ENCODE data around the gene TRPM3. TPM values are rescaled to one million over a fixed set of nuclear protein-coding genes. Genes with fewer than 3 reads are reported as not detected.
"Not testable (repeated sequence)": the region's sequence is repeated elsewhere in the genome, so short reads cannot be mapped to it uniquely, and the experiment has no call there.

TRPM3 gene
- total RNA-seq, 1 experiment from 2014 or later: not detected

GRCh38 chr9:70975821-70976220, 145.6 kb downstream of the TRPM3 start:
- Mint-ChIP-seq H3K36me3 (ENCODE audit: insufficient read depth, unreplicated experiment) (no peaks in the 10 kb centered on the region), H3K9me3 (ENCODE audit: low read depth, unreplicated experiment) (peaks cover 3% of the 10 kb centered on the region), H3K27ac (ENCODE audit: unreplicated experiment) (no peak overlapping the region), H3K4me1 (ENCODE audit: low read depth, unreplicated experiment) (peaks cover 11% of the 10 kb centered on the region), H3K27me3 (ENCODE audit: unreplicated experiment) (no peaks in the 10 kb centered on the region), H3K4me3 (ENCODE audit: low read depth, unreplicated experiment) (no peak overlapping the region)
- DNase-seq: no peak
- BruUV-seq (replicated peaks): no TSS peak
- CTCF ChIA-PET: no interaction called here
- intact Hi-C loops (cut with micrococcal nuclease; ENCODE audit: unreplicated experiment): no loop called here
- TF ChIP-seq CTCF (IDR thresholded peaks at IDR 0.05; ENCODE audit: unreplicated experiment): no peak

GRCh38 chr9:70971723-70972122, 149.7 kb downstream of the TRPM3 start:
- BruUV-seq (replicated peaks): no TSS peak
- Mint-ChIP-seq H3K9me3 (ENCODE audit: low read depth, unreplicated experiment) (no peaks in the 10 kb centered on the region), H3K4me1 (ENCODE audit: low read depth, unreplicated experiment) (no peaks in the 10 kb centered on the region), H3K36me3 (ENCODE audit: insufficient read depth, unreplicated experiment) (no peaks in the 10 kb centered on the region), H3K27me3 (ENCODE audit: unreplicated experiment) (no peaks in the 10 kb centered on the region), H3K27ac (ENCODE audit: unreplicated experiment) (no peak overlapping the region), H3K4me3 (ENCODE audit: low read depth, unreplicated experiment) (no peak overlapping the region)
- DNase-seq: no peak
- CTCF ChIA-PET: no interaction called here
- intact Hi-C loops (cut with micrococcal nuclease; ENCODE audit: unreplicated experiment): no loop called here
- TF ChIP-seq CTCF (IDR thresholded peaks at IDR 0.05; ENCODE audit: unreplicated experiment): no peak

GRCh38 chr9:70966380-70966779, 155.0 kb downstream of the TRPM3 start:
- DNase-seq; BruUV-seq (replicated peaks); H3K27ac Mint-ChIP-seq (ENCODE audit: unreplicated experiment); H3K36me3 Mint-ChIP-seq (ENCODE audit: insufficient read depth, unreplicated experiment); H3K27me3 Mint-ChIP-seq (ENCODE audit: unreplicated experiment); intact Hi-C loops (cut with micrococcal nuclease; ENCODE audit: unreplicated experiment); CTCF ChIA-PET; H3K4me3 Mint-ChIP-seq (ENCODE audit: low read depth, unreplicated experiment); H3K9me3 Mint-ChIP-seq (ENCODE audit: low read depth, unreplicated experiment): not testable (repeated sequence)
- H3K4me1 Mint-ChIP-seq (ENCODE audit: low read depth, unreplicated experiment): peaks cover 12% of the 10 kb centered on the region

- intact Hi-C loops (cut with micrococcal nuclease; ENCODE audit: unreplicated experiment): no loop called here
- no TSS peak for BruUV-seq (replicated peaks)
Observed at GRCh38 chr9:70964861-70965260, 156.6 kb downstream of the TRPM3 start.

GRCh38 chr9:70963554-70963953, 157.9 kb downstream of the TRPM3 start:
- no peak for TF ChIP-seq CTCF (IDR thresholded peaks at IDR 0.05; ENCODE audit: unreplicated experiment)
- Mint-ChIP-seq H3K4me3 (ENCODE audit: low read depth, unreplicated experiment) (no peak overlapping the region), H3K4me1 (ENCODE audit: low read depth, unreplicated experiment) (peaks cover 12% of the 10 kb centered on the region), H3K27me3 (ENCODE audit: unreplicated experiment) (no peaks in the 10 kb centered on the region), H3K9me3 (ENCODE audit: low read depth, unreplicated experiment) (no peaks in the 10 kb centered on the region), H3K36me3 (ENCODE audit: insufficient read depth, unreplicated experiment) (no peaks in the 10 kb centered on the region), H3K27ac (ENCODE audit: unreplicated experiment) (no peak overlapping the region)
- intact Hi-C loops (cut with micrococcal nuclease; ENCODE audit: unreplicated experiment): no loop called here
- CTCF ChIA-PET: no interaction called here
- BruUV-seq (replicated peaks): no TSS peak
- DNase-seq: no peak

More at GRCh38 chr9:70964861-70965260, 156.6 kb downstream of the TRPM3 start:
- TF ChIP-seq CTCF (IDR thresholded peaks at IDR 0.05; ENCODE audit: unreplicated experiment): no peak
- Mint-ChIP-seq H3K9me3 (ENCODE audit: low read depth, unreplicated experiment) (no peaks in the 10 kb centered on the region), H3K27me3 (ENCODE audit: unreplicated experiment) (no peaks in the 10 kb centered on the region), H3K4me3 (ENCODE audit: low read depth, unreplicated experiment) (no peak overlapping the region), H3K36me3 (ENCODE audit: insufficient read depth, unreplicated experiment) (no peaks in the 10 kb centered on the region), H3K27ac (ENCODE audit: unreplicated experiment) (no peak overlapping the region), H3K4me1 (ENCODE audit: low read depth, unreplicated experiment) (peaks cover 12% of the 10 kb centered on the region)
- CTCF ChIA-PET: no interaction called here
- no peak for DNase-seq
